Smooth muscle cell of the brain vasculature (primary cell): ENCODE measurements around the gene TRAM2.
"Not testable (repeated sequence)": the region's sequence is repeated elsewhere in the genome, so short reads cannot be mapped to it uniquely, and the experiment has no call there.

Experiments used
- DNase-seq: peaks from one replicate; pipeline ENCODE4 v3.0.0-alpha.2; 2012; ENCODE audit warnings: low read depth, low spot score

Gene TRAM2

GRCh38 chr6:52491203-52492069 is 85.4 kb downstream of the TRAM2 start:
- no peak for DNase-seq

DNA sequence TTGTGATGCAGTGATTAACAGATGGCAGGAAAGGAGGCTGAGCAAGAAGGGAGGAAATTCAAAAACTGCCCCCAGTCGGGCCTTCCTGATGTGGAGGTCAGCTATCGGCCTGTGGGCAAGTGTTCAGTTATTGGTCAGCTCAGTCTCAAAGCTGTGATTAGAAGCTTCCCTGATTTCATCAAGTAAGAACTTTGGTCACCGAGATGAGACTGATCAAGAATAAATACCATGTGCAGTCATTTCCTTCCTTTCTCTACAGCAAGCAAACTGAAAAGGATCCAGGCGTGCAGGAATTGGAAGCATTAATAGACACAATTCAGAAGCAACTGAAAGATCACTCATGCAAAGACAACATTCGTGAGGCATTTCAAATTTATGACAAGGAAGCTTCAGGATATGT is 87.0 kb downstream of the TRAM2 start:
- DNase-seq: no peak

DNA sequence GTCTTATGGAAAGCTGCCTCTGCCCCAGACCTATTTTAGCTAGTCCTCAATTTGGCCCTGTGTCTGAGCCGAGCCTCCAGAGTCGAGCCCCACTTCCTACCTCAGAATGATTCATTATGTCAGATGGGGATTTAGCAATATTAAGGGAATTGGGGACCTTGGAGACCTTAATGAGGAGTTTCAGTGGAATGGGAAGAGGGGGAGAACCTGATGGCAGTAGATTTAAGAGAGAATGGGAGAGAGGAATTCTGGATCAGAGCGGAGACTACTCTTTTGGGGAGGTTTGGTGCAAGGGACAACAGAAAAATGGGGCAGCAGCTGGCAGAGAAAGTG is 93.2 kb downstream of the TRAM2 start:
- no peak for DNase-seq

DNA sequence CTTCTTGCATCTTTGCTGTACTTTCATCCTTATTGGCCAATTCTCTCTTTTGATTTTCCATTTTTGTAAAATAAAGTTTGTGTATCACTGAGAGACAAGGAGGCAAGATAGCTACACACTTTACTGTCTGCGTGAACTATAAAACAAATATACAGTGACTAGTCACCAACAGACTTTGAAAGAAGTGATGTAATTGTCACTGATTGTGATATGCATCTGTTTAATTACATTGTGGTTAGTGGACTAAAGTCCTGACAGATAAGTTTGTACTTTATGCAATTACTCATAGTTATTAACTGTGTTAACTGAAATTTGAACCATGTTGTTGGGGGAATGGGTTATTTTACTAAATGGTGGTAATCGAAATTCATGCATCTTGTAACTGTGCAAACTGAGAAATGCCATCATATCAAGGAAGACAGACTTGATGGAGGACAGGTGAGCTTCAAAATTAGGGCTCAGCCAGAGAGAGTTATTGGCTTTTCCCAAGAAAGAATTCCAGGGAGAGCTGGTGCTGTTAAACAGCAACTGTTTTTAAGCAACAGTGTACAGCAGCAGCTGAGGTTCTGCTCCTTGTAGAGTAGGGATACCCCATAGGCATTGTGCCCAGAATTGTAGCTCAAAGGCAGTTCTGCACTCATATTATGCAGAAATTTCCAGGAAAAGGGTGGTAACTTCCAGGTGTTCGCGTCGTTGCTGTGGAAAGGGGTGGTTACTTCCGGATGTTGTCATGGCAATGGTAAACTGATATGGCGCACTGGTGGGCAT is 93.8 kb downstream of the TRAM2 start:
- DNase-seq: no peak

DNA sequence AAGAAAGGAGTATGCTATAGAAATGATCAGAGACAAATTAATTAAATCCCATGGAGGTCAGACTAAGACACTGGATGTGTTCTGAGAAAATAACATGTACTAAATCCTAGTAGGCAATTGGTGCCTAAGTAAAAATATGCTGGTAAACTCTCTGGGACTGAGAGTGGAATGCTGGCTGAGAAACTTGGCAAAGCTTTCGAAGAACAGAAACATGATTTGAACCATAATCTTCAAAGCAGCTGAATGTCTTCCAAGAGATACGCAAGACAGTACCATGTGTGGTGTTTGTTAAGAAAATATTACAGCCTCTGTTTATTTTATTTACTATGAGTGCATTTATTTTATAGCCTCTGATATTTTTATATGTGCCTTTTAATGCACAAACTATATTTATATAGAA is 101.6 kb downstream of the TRAM2 start:
- no peak for DNase-seq

DNA sequence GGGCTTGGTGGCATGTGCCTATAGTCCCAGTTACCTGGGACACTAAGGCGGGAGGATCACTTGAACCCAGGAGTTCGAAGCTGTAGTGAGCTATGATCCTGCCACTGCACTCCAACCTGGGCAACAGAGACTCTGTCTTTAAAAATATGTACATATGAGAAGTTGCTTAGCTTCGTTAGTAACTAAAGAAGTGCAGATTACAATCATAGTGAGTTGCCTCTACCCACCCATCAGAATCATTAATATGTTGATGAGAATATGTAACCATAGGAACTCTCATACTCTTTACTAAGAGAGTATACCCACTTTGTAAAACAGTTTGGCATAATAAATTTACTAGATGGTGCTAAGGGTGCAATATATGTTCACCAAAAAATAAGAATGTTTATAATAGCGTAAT is 102.7 kb downstream of the TRAM2 start:
- DNase-seq: no peak

DNA sequence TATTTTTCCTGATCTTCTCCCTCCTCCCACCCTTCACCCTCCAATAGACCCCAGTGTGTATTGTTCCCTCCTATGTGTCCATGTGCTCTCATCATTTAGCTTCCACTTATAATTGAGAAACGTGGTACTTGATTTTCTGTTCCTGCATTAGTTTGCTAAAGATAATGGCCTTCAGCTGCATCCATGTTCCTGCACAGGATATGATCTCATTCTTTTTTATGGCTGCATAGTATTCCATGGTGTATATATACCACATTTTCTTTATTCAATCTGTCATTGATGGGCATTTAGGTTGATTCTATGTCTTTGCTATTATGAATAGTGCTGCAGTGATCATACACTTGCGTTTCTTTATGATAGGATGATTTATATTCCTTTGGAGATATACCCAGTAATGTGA is 115.7 kb downstream of the TRAM2 start:
- DNase-seq: not testable (repeated sequence)

- no peak for DNase-seq
Observed at GRCh38 chr6:52457096-52457495, 119.8 kb downstream of the TRAM2 start.

DNA sequence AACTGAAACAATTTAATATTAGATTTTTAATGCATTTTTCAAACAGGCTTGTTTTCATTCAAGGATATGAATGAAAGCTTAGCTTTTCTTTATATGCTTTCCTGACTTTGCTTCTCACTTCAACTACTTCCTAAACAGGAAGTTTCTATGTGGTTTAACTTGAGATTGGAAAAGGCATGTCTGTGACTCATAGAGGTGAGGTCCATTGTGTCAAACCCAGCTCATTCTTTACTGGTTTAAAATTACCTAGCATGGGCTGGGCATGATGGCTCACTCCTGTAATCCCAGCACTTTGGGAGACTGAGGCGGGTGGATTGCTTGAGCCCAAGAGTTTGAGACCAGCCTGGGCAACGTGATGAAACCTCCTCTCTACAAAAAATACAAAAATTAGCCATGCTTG is 122.3 kb downstream of the TRAM2 start:
- no peak for DNase-seq
